ENCODE results near the gene ELOA.
"Not testable (repeated sequence)": the region's sequence is repeated elsewhere in the genome, so short reads cannot be mapped to it uniquely, and the experiment has no call there.

ELOA gene

DNA sequence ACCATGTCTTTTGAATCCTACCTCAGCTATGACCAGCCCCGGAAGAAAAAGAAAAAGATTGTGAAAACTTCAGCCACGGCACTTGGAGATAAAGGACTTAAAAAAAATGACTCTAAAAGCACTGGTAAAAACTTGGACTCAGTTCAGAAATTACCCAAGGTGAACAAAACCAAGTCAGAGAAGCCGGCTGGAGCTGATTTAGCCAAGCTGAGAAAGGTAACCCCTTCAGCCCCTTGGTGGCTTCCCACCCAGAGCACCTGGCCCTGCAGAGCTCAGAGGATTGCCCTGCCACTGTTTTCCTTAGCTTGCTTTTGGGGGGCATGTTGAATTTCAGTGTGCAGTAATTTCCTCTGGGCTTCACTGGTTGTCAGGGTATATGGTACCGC, 8.5 kb downstream of the ELOA start:
- Mint-ChIP-seq H3K4me1 (ENCODE audit: low read depth) (peaks cover 29% of the 10 kb centered on the region), H3K36me3 (ENCODE audit: low read depth) (peaks cover 95% of the 10 kb centered on the region), H3K27me3 (no peaks in the 10 kb centered on the region), H3K27ac (peak overlapping the region; percentile 76), H3K9me3 (no peaks in the 10 kb centered on the region), H3K4me3 (no peak overlapping the region)
- no peak for DNase-seq

DNA sequence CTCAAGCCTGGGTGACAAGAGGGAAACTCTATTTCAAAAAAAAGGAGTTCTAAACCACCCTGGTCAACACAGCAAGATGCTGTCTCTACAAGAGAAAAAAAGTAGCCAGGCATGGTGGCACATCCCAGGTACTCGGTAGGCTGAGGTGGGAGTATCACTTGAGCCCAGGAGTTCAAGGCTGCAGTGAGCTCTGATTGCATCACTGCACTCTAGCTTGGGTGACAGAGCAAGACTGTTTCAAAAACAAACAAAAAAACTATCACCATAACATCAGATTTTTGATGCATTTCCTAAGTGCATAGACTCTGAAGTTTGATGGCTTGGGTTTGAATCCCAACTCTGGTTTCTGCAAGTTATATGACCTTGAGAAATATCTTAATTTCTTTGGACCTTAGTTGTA, 9.6 kb downstream of the ELOA start:
- peaks cover 95% of the 10 kb centered on the region for H3K36me3 Mint-ChIP-seq (ENCODE audit: low read depth)
- no peak overlapping the region for H3K4me3 Mint-ChIP-seq

DNA sequence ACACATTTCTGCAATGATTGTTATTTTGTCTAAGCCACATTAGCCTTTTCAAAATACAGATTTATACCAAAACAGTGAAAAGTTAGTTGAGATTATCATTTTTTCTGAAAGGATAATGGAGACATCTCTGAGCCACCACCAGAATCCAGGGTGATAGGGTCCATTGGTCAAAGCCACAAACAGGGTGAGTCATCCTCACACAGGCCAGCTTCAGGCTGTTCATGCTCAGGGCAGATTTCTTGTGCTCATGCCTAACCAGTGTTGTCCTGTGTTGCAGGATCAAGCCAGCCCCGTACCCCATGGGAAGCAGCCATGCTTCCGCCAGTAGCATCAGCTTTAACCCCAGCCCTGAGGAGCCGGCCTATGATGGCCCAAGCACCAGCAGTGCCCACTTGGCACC, 13.4 kb downstream of the ELOA start:
- H3K9me3 Mint-ChIP-seq, result no peaks in the 10 kb centered on the region

More for the DNA sequence above, 9.6 kb downstream of the ELOA start:
- H3K27ac Mint-ChIP-seq, result peak overlapping the region; percentile 67
- no peak for DNase-seq
- peaks cover 18% of the 10 kb centered on the region for H3K4me1 Mint-ChIP-seq (ENCODE audit: low read depth)
- H3K27me3 Mint-ChIP-seq, result no peaks in the 10 kb centered on the region
- H3K9me3 Mint-ChIP-seq, result no peaks in the 10 kb centered on the region

DNA sequence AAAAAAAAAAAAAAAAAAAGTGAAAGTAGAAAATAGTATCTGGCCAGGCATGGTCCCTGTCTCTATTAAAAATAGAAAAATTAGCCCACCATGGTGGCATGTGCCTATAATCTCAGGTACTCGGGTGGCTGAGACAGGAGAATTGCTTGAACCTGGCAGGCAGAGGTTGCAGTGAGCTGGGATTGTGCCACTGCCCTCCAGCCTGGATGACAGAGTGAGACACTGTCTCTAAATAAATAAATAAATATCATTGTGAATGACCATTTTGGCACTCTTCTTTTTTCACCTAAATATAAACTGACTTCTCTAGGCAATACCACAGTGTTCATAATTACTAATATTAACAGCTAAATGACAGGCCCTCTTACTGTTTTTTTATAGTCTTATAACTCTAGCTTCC, 14.5 kb downstream of the ELOA start:
- H3K27ac Mint-ChIP-seq, result no peak overlapping the region
- H3K4me3 Mint-ChIP-seq, result no peak overlapping the region
- H3K4me1 Mint-ChIP-seq (ENCODE audit: low read depth), result peaks cover 2% of the 10 kb centered on the region
- H3K36me3 Mint-ChIP-seq (ENCODE audit: low read depth), result peaks cover 98% of the 10 kb centered on the region
- H3K9me3 Mint-ChIP-seq, result no peaks in the 10 kb centered on the region
- DNase-seq, result no peak
- H3K27me3 Mint-ChIP-seq, result no peaks in the 10 kb centered on the region

More for the DNA sequence above, 13.4 kb downstream of the ELOA start:
- no peak for DNase-seq
- Mint-ChIP-seq H3K27ac (peak overlapping the region; percentile 37), H3K4me1 (ENCODE audit: low read depth) (peaks cover under 1% of the 10 kb centered on the region), H3K27me3 (no peaks in the 10 kb centered on the region), H3K36me3 (ENCODE audit: low read depth) (peaks cover 96% of the 10 kb centered on the region), H3K4me3 (no peak overlapping the region)

DNA sequence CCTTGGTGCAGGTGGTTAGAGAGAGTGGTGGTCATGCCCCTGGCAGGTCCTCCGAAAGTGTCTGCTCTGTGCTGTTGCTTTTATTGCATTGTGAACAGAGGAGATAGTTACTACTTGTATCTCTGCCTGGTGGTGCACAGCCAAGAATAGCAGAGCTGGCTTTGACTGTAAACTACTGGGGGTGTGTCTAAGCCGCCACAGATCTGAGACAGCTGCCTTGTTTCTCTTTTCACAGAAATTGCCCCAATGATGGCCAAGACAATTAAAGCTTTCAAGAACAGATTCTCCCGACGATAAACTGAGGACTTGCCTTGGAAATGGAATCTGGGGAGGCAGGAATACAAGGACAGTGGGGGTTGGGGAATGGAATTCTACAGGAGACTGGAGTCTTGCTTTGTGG, 16.0 kb downstream of the ELOA start:
- Mint-ChIP-seq H3K36me3 (ENCODE audit: low read depth) (peaks cover 97% of the 10 kb centered on the region), H3K27me3 (no peaks in the 10 kb centered on the region), H3K4me1 (ENCODE audit: low read depth) (peaks cover 2% of the 10 kb centered on the region), H3K9me3 (no peaks in the 10 kb centered on the region), H3K27ac (peak overlapping the region; percentile 61), H3K4me3 (no peak overlapping the region)
- DNase-seq, result no peak

DNA sequence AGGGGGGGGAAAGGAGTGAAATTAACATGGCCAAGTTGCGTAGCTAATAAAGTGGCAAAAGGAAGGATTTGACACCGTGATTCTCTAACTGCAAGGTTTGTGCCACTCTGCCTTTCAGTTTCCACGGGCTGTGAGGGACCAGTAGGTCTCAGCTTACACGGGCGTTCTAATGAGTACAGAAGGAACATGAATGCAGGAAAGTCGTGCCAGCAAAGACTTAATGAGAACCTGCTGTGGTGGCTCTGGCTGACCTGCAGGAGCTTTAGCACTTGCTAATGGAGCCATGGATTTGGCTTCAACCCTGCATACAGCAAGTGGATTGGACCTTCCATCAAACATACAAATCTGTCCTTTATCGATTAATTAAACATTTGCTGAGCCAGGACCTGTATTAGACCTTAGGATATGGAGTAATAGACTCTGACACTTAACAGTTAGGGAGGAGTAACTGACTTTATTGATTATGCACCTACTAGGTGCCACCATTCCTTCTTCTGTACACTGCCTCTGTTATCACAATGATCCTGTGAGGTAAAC, 19.8 kb downstream of the ELOA start:
- H3K9me3 Mint-ChIP-seq, result no peaks in the 10 kb centered on the region
- peak overlapping the region; percentile 10 for H3K27ac Mint-ChIP-seq
- peaks cover 85% of the 10 kb centered on the region for H3K36me3 Mint-ChIP-seq (ENCODE audit: low read depth)
- peaks cover 2% of the 10 kb centered on the region for H3K4me1 Mint-ChIP-seq (ENCODE audit: low read depth)
- no peaks in the 10 kb centered on the region for H3K27me3 Mint-ChIP-seq
- no peak overlapping the region for H3K4me3 Mint-ChIP-seq
- no peak for DNase-seq

DNA sequence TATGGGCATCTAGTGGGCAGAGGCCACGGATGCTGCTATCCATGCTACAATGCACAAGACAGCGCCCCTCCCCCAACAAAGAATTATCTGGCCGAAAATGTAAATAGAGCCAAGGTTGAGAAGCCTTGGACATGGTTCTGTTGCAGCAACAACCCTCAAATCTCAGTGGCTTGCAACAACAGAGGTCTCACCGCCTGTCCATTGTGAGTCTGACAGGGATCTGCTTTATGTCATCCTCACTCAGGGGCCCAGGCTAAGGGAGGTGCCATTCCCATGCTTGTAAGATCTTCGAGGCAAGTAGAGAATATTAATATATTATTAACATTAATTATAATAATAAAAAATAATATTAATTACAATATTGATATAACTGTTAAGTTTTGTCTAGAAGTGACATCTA, 25.5 kb downstream of the ELOA start:
- Mint-ChIP-seq H3K36me3 (ENCODE audit: low read depth) (peaks cover 49% of the 10 kb centered on the region), H3K4me1 (ENCODE audit: low read depth) (peaks cover 8% of the 10 kb centered on the region)

DNA sequence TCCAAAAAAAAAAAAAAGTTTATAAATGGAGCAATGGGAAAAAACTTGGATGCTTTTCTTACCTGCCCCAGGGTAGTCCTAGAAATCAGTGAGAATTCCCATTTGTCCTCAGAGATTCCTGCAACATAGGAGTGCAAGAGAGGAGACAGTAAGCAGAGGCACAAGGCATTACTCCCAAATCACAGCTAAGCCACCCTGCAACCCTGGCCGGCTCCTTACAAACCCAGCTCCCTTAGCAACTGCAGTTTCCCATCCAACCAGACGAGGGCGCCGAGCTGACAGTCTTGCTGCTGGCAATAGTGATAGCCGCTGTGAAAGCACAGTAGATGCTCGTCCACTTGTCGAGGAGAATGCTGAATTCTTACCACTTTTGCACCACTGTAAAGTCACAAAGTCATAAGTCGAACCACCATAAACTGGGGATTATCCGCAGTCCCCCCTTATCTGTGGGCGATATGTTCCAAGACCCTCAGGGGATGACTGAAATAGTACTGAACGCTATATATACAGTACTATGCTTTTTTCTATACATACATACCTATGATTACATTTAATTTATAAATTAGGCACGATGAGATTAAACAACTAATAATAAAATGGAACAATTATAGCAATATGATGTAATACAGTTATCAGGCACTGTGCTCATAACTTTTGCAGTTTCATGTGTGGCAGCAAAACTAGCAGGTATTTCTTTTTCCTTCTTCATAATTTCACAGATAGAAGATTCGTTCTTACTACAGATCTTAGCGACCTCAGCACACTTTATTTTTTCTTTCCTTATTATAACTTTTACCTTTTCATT, 29.0 kb downstream of the ELOA start:
- Mint-ChIP-seq H3K36me3 (ENCODE audit: low read depth) (peaks cover 29% of the 10 kb centered on the region), H3K27me3 (no peaks in the 10 kb centered on the region), H3K4me3 (no peak overlapping the region), H3K27ac (no peak overlapping the region), H3K4me1 (ENCODE audit: low read depth) (peaks cover 34% of the 10 kb centered on the region), H3K9me3 (no peaks in the 10 kb centered on the region)
- DNase-seq, result peak; percentile 89

More for the DNA sequence above, 25.5 kb downstream of the ELOA start:
- Mint-ChIP-seq H3K27me3 (no peaks in the 10 kb centered on the region), H3K4me3 (no peak overlapping the region), H3K27ac (no peak overlapping the region), H3K9me3 (no peaks in the 10 kb centered on the region)
- DNase-seq, result no peak

DNA sequence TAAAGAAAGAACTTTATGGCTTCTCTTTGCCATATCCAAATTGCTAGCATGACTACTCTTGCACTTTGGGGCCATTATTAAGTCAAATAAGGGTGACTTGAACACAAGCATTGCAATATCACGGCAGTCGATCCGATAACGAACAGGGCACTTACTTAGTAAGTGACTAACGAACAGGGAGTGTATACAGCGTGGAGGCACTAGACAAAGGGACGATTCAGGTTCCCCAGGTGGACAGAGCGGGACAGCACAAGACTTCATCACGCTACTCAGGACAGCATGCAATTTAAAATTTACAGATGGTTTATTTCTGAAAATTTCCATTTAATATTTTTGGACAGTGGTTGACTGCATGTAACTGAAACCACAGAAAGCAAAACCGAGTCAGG, 29.6 kb downstream of the ELOA start:
- peaks cover 27% of the 10 kb centered on the region for H3K36me3 Mint-ChIP-seq (ENCODE audit: low read depth)
- no peak for DNase-seq
- H3K27me3 Mint-ChIP-seq, result no peaks in the 10 kb centered on the region
- H3K27ac Mint-ChIP-seq, result no peak overlapping the region
- H3K9me3 Mint-ChIP-seq, result no peaks in the 10 kb centered on the region
- peaks cover 34% of the 10 kb centered on the region for H3K4me1 Mint-ChIP-seq (ENCODE audit: low read depth)
- H3K4me3 Mint-ChIP-seq, result no peak overlapping the region

DNA sequence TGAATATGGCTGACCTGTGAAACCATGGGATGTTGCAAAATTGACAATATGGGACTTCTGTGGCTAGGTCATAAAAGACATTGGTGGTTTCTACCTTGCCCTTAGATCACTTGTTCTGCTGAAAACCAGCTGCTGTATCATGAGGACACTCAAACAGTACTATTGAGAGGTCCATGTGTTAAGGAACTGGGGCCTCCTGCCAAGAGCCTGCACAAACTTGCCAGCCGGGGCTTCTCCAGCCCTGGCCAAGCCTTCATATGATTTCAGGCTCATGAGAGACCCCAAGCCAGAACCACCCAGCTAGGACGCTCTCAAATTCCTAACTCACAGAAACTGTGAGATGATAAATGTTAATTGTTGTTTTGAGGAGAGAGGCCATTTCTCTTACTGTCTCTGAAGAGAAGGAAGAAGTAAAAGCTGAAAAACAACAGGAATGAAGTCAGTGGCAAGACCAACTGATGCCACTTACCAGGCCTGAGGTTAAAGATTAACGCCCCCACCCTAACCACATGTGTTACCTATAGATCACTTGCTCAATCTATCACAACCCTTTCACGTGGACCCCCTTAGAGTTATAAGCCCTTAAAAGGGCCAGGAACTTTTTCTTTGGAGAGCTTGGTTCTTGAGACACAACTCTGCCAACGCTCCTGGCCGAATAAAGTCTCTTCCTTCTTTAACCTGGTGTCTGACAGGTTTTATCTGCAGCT, 31.1 kb downstream of the ELOA start:
- Mint-ChIP-seq H3K27me3 (no peaks in the 10 kb centered on the region), H3K4me1 (ENCODE audit: low read depth) (peaks cover 42% of the 10 kb centered on the region), H3K27ac (no peak overlapping the region), H3K4me3 (no peak overlapping the region), H3K36me3 (ENCODE audit: low read depth) (peaks cover 22% of the 10 kb centered on the region), H3K9me3 (no peaks in the 10 kb centered on the region)
- DNase-seq, result no peak

DNA sequence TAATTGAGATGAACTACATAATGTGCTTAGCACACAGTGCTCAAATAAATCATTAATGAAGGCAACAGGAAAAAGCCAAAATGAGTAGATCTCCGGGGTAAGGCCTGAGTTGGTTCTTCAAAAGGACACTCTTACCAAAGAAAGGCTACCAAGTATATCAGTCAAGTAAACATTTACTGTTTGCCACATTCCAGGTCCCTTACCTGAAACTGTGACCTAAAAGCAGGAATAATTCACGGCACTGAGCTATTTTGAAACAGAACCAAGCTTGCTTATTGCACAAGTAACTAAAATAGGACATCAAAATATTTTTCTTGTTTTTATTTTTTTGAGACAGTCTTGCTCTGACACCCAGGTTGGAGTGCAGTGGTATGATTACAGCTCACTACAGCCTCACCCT, 32.9 kb downstream of the ELOA start:
- peaks cover 32% of the 10 kb centered on the region for H3K36me3 Mint-ChIP-seq (ENCODE audit: low read depth)
- H3K9me3 Mint-ChIP-seq, result no peaks in the 10 kb centered on the region
- peak overlapping the region; percentile 96 for H3K27ac Mint-ChIP-seq
- DNase-seq, result no peak
- H3K27me3 Mint-ChIP-seq, result no peaks in the 10 kb centered on the region
- H3K4me1 Mint-ChIP-seq (ENCODE audit: low read depth), result peaks cover 53% of the 10 kb centered on the region
- peak overlapping the region; percentile 92 for H3K4me3 Mint-ChIP-seq

DNA sequence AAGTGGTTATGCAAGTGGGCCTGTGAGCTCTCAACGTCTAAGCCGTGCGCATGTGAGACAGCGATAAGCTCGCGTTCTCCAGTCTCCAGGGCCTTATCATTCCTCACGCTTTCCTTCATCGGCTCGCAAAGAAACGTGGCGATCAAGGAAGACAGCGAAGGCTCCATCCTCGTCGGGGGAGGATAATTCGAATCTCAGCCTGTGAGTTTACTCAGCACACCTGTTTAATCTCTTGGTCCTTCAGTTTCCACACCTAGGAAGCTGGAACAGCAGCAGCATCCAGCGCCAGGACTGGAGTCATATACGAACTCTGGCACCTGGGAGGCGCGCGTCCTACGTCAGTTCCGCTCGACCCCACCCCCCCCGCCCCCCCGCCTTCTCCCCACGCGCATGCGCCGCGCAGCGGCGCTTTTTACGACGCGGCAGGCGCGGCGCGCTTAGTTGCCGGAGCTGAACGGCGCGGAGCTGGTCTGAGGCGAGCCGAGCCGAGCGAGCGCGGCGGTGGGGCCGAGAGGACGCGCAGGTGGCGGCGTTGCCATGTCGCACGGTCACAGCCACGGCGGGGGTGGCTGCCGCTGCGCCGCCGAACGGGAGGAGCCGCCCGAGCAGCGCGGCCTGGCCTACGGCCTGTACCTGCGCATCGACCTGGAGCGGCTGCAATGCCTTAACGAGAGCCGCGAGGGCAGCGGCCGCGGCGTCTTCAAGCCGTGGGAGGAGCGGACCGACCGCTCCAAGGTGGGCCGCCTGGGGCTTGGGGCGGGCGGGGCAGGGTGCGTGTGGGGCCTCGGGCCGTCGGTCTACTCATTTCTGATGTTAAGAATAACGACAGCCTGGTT, 34.9 kb downstream of the ELOA start, which contains the start of gene PITHD1:
PITHD1 (plus strand) TSS at position 440 of the 836 bp plus-strand sequence; CDS start at position 538, 98 bp downstream.
- Mint-ChIP-seq H3K4me1 (ENCODE audit: low read depth) (peaks cover 53% of the 10 kb centered on the region), H3K27ac (peak within 1 kb of the TSS; percentile 96), H3K27me3 (no peaks in the 10 kb centered on the region), H3K36me3 (ENCODE audit: low read depth) (peaks cover 38% of the 10 kb centered on the region), H3K4me3 (peak within 1 kb of the TSS; percentile 92), H3K9me3 (no peaks in the 10 kb centered on the region)
- DNase-seq, result peak; percentile 86

DNA sequence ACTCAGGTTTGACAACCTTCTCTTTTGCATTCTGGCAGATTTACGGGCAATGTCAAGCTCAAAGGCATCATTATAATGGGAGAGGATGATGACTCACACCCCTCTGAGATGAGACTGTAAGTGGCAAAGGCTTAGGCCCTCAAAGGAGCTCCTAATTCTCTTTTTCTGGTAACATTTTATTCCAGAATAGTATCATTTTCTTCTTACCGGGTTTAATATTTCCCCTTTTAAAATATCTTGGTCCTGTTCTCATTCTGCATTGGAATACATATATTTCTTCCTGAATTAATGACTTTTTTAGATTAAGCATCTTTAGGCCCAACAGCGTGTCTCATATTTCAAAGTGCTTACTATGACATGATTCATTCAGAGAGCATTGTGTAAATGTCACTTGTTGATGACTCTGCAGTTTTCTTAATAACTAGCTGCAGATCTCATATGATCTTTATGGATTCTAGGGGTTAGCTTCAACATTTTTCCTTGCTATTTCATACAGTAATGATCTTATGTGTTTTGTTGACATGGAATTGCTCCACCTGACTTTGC, 36.6 kb downstream of the ELOA start:
- peak overlapping the region; percentile 89 for H3K27ac Mint-ChIP-seq
- peaks cover 52% of the 10 kb centered on the region for H3K36me3 Mint-ChIP-seq (ENCODE audit: low read depth)
- DNase-seq, result no peak
- H3K27me3 Mint-ChIP-seq, result no peaks in the 10 kb centered on the region
- H3K9me3 Mint-ChIP-seq, result no peaks in the 10 kb centered on the region
- peaks cover 45% of the 10 kb centered on the region for H3K4me1 Mint-ChIP-seq (ENCODE audit: low read depth)
- H3K4me3 Mint-ChIP-seq, result peak overlapping the region; percentile 92

DNA sequence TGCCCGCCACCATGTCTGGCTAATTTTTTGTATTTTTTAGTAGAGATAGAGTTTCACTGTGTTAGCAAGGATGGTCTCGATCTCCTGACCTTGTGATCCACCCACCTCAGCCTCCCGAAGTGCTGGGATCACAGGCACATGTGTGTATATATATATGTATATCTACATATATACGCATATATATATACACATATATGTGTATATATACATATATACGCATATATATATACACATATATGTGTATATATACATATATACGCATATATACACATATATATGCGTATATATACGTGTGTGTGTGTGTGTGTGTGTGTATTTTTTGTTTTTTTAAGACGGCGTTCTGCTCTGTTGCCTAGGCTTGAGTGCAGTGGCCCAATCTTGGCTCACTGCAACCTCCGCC, 39.9 kb downstream of the ELOA start:
- not testable (repeated sequence) for H3K4me3 Mint-ChIP-seq, H3K27me3 Mint-ChIP-seq, H3K9me3 Mint-ChIP-seq, H3K27ac Mint-ChIP-seq, DNase-seq
- peaks cover 26% of the 10 kb centered on the region for H3K4me1 Mint-ChIP-seq (ENCODE audit: low read depth)
- peaks cover 76% of the 10 kb centered on the region for H3K36me3 Mint-ChIP-seq (ENCODE audit: low read depth)
